Keratinocyte (primary cell): Measurements from ENCODE around the gene APPL1. TPM values are rescaled to one million over a fixed set of nuclear protein-coding genes. Genes with fewer than 3 reads are reported as not detected.

Experiments
- DNase-seq: peaks from one replicate; pipeline ENCODE4 v3.0.0-alpha.2; 2011; ENCODE audit warnings: low read depth, missing footprints, low spot score
- FAIRE-seq: peaks from 2 replicates; lab custom pipeline; 2011; peaks lifted over from hg19 to GRCh38; lab: Jason Lieb, UNC
- H2AFZ ChIP-seq: 2 replicates; pipeline ENCODE4 v1.6.0; 2012; ENCODE audit warnings: low read length, control low read depth, inconsistent platforms; ENCODE audit not compliant: control insufficient read depth
- H3K27ac ChIP-seq: 2 replicates; pipeline ENCODE4 v1.5.1; 2011; ENCODE audit warnings: low read length; ENCODE audit not compliant: control insufficient read depth, insufficient read depth
- H3K27me3 ChIP-seq: 3 replicates; pipeline ENCODE4 v1.6.0; 2011; ENCODE audit warnings: low read length; ENCODE audit not compliant: control insufficient read depth, insufficient read depth; ENCODE audit errors: extremely low read depth
- H3K36me3 ChIP-seq, 2 experiments: 2 replicates in 1 of 2; 3 replicates in 1 of 2; pipeline ENCODE4 v1.5.1; 2011; ENCODE audit warnings: low read length in 2 of 2, mild to moderate bottlenecking in 1 of 2; ENCODE audit not compliant: control insufficient read depth in 2 of 2, insufficient read depth in 2 of 2; ENCODE audit errors: extremely low read depth in 1 of 2
- H3K4me1 ChIP-seq: 3 replicates; pipeline ENCODE4 v1.5.1; 2011; ENCODE audit warnings: low read length; ENCODE audit not compliant: control insufficient read depth, insufficient read depth; ENCODE audit errors: extremely low read depth
- H3K4me2 ChIP-seq: 3 replicates; pipeline ENCODE4 v1.6.0; 2011; ENCODE audit warnings: low read depth, low read length; ENCODE audit not compliant: control insufficient read depth, insufficient read depth; ENCODE audit errors: extremely low read depth
- H3K4me3 ChIP-seq, 3 experiments: fragments of 200-600 bp in 1 of 3; sonication (generic) in 1 of 3; 2 replicates in 2 of 3; 3 replicates in 1 of 3; pipeline ENCODE4 v1.5.1; 2011 to 2016; ENCODE audit warnings: low read length in 3 of 3, mild to moderate bottlenecking in 3 of 3, control low read depth in 2 of 3, inconsistent platforms in 1 of 3, low read depth in 1 of 3, mixed read lengths in 1 of 3, mixed run types in 1 of 3, moderate library complexity in 1 of 3; ENCODE audit not compliant: control insufficient read depth in 2 of 3, insufficient read depth in 2 of 3; ENCODE audit errors: extremely low read depth in 1 of 3
- H3K79me2 ChIP-seq: 2 replicates; pipeline ENCODE4 v1.6.0; 2012; ENCODE audit warnings: low read length; ENCODE audit not compliant: control insufficient read depth, insufficient read depth
- H3K9ac ChIP-seq: 3 replicates; pipeline ENCODE4 v1.6.0; 2011; ENCODE audit warnings: low read length; ENCODE audit not compliant: control insufficient read depth, insufficient read depth; ENCODE audit errors: extremely low read depth
- H3K9me1 ChIP-seq: 3 replicates; pipeline ENCODE4 v1.6.0; 2011; ENCODE audit warnings: low read length; ENCODE audit not compliant: control insufficient read depth, insufficient read depth; ENCODE audit errors: extremely low read depth
- H3K9me3 ChIP-seq: 2 replicates; pipeline ENCODE4 v1.5.1; 2012; ENCODE audit warnings: low read depth, low read length; ENCODE audit not compliant: control insufficient read depth
- H4K20me1 ChIP-seq: 3 replicates; pipeline ENCODE4 v1.6.0; 2011; ENCODE audit warnings: low read length; ENCODE audit not compliant: control insufficient read depth, insufficient read depth; ENCODE audit errors: extremely low read depth
- EZH2 ChIP-seq: IDR thresholded peaks from one replicate; pipeline ENCODE4 v1.6.1; 2012; ENCODE audit warnings: inconsistent platforms, mild to moderate bottlenecking, low read length, moderate library complexity
- dilution Hi-C: fragments of 300-500 bp; cut with MboI; formaldehyde crosslinking; loops from one replicate; pipeline ENCODE4 v1.7.0; 2020; ENCODE audit warnings: low sequenced_read_pairs; ENCODE audit not compliant: extremely low pct_ligation_motif_present
- polyA minus RNA-seq, 3 experiments: library from RNA; depleted of rRNA, polyadenylated mRNA; stranded (reverse); fragments of >200 nt; gene quantifications; 1 replicate in 1 of 3; 2 replicates in 1 of 3; 3 replicates in 1 of 3; pipeline ENCODE4 v1.2.3, GENCODE V29; 2011
- polyA plus RNA-seq, 5 experiments: library from polyadenylated mRNA; depleted of rRNA in 3 of 5; stranded (reverse) in 3 of 5; stranded (forward) in 1 of 5; unstranded in 1 of 5; fragments of >200 nt; gene quantifications; 1 replicate in 1 of 5; 2 replicates in 3 of 5; 3 replicates in 1 of 5; pipeline versions ENCODE4 v1.2.1 to v1.2.3, GENCODE V29; 2011 to 2012; ENCODE audit warnings: missing spikeins in 2 of 5, low read depth in 1 of 5, low replicate concordance in 1 of 5
- TF ChIP-seq, protein P1 (sequence below), 3 experiments: IDR thresholded peaks in 1 of 3; conservative IDR thresholded peaks in 1 of 3; optimal IDR thresholded peaks in 1 of 3; 2 replicates in 2 of 3; 3 replicates in 1 of 3; pipeline versions ENCODE3 to v1.5.1; 2011; ENCODE audit warnings: low read length in 3 of 3, mild to moderate bottlenecking in 3 of 3, moderate library complexity in 2 of 3, control low read depth in 1 of 3, inconsistent platforms in 1 of 3; ENCODE audit not compliant: insufficient read depth in 2 of 3; ENCODE audit errors: extremely low read depth in 1 of 3

Gene APPL1, protein sequence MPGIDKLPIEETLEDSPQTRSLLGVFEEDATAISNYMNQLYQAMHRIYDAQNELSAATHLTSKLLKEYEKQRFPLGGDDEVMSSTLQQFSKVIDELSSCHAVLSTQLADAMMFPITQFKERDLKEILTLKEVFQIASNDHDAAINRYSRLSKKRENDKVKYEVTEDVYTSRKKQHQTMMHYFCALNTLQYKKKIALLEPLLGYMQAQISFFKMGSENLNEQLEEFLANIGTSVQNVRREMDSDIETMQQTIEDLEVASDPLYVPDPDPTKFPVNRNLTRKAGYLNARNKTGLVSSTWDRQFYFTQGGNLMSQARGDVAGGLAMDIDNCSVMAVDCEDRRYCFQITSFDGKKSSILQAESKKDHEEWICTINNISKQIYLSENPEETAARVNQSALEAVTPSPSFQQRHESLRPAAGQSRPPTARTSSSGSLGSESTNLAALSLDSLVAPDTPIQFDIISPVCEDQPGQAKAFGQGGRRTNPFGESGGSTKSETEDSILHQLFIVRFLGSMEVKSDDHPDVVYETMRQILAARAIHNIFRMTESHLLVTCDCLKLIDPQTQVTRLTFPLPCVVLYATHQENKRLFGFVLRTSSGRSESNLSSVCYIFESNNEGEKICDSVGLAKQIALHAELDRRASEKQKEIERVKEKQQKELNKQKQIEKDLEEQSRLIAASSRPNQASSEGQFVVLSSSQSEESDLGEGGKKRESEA
- polyA plus RNA-seq (15.1 to 25.6 TPM (median 17.3 TPM) in 3 replicates), polyA minus RNA-seq (28.0 to 37.4 TPM (median 29.1 TPM) in 3 replicates)
- polyA plus RNA-seq (2011; ENCODE audit: low read depth) = 32.8 TPM
- polyA plus RNA-seq (2011; cell fraction: cytosol; rRNA removed) = 10.8 and 20.1 TPM in 2 replicates
- 10.8 and 13.7 TPM in 2 replicates for polyA plus RNA-seq (2011; cell fraction: nucleus; rRNA removed)
- polyA plus RNA-seq (2012; ENCODE audit: low replicate concordance) = 13.0 and 15.3 TPM in 2 replicates
- polyA minus RNA-seq (2011; cell fraction: cytosol; rRNA and poly(A)+ RNA removed) = 29.0 TPM
- polyA minus RNA-seq (2011; cell fraction: nucleus; rRNA and poly(A)+ RNA removed) = 19.4 and 28.5 TPM in 2 replicates

- no peak for FAIRE-seq
- dilution Hi-C loops = no loop called here
- peak within 1 kb of the TSS; percentile 87 for H3K9ac ChIP-seq
Observed at GRCh38 chr3:57227204-57227929, at the start of gene APPL1. TSS of gene APPL1 (plus strand) at chr3:57227729. CDS start at chr3:57227884, 155 bp downstream.

More at GRCh38 chr3:57227204-57227929, at the start of gene APPL1:
- peak within 1 kb of the TSS; percentile 93 for H2AFZ ChIP-seq
- no peaks in the 10 kb centered on the region for H3K9me3 ChIP-seq
- no peaks in the 10 kb centered on the region for H3K36me3 ChIP-seq
- TF ChIP-seq EZH2 = no peak
- TF ChIP-seq, protein P1, sequence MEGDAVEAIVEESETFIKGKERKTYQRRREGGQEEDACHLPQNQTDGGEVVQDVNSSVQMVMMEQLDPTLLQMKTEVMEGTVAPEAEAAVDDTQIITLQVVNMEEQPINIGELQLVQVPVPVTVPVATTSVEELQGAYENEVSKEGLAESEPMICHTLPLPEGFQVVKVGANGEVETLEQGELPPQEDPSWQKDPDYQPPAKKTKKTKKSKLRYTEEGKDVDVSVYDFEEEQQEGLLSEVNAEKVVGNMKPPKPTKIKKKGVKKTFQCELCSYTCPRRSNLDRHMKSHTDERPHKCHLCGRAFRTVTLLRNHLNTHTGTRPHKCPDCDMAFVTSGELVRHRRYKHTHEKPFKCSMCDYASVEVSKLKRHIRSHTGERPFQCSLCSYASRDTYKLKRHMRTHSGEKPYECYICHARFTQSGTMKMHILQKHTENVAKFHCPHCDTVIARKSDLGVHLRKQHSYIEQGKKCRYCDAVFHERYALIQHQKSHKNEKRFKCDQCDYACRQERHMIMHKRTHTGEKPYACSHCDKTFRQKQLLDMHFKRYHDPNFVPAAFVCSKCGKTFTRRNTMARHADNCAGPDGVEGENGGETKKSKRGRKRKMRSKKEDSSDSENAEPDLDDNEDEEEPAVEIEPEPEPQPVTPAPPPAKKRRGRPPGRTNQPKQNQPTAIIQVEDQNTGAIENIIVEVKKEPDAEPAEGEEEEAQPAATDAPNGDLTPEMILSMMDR (optimal IDR thresholded peaks at IDR 0.05 in 1 of 3, IDR thresholded peaks at IDR 0.05 in 1 of 3, conservative IDR thresholded peaks at IDR 0.05 in 1 of 3; ENCODE audit: extremely low read depth in 1 of 3, insufficient read depth in 2 of 3, low read length in 3 of 3) = no peak
- peaks cover 22% of the 10 kb centered on the region for H3K79me2 ChIP-seq
- H3K27me3 ChIP-seq = no peaks in the 10 kb centered on the region
- peak within 1 kb of the TSS; percentile 67 to 94 (median 88) for H3K4me3 ChIP-seq
- H3K9me1 ChIP-seq = no peaks in the 10 kb centered on the region
- H3K27ac ChIP-seq = peak within 1 kb of the TSS; percentile 76
- H3K4me1 ChIP-seq = peaks cover 28% of the 10 kb centered on the region
- H3K4me2 ChIP-seq = peak within 1 kb of the TSS; percentile 82
- H4K20me1 ChIP-seq = no peaks in the 10 kb centered on the region
- no peak for DNase-seq
